ENCODE data around the gene ATP5PD. TPM values are rescaled to one million over a fixed set of nuclear protein-coding genes. Genes with fewer than 3 reads are reported as not detected.
A peak's percentile ranks its signal among the peaks of the same experiment; 100 is the strongest.

Gene ATP5PD
- total and polyA plus RNA-seq, 2 of the 13 experiments (the other 11 are each of a cell fraction or from before 2014, with no cell fraction given), result 158 to 428 TPM

DNA sequence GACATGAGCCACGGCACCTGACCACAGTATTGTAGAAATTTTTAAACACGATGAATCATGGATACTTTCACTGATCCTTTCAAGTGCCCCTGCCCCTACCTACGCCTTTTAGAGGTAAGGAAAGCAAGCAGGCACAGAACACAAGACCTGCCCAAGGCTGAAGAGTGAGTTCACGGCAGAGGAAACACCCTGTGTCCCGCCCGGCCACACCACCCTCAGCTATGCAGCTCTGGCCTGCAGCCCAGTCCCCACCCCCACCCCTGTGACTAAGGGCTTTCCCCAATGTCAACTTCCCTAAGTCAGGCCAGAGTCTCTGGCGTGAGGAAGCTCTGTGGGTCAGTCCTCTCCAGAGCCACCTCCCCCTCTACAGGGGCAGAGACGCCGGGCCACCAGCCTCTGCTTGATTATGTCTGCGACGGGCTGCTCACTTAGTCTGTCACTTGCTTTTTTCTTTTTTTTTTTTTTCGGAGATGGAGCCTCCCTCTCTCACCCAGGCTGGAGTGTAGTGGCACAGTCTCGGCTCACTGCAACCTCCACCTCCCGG is 49.4 kb upstream of the ATP5PD start (continued):
- TF ChIP-seq, protein P1, sequence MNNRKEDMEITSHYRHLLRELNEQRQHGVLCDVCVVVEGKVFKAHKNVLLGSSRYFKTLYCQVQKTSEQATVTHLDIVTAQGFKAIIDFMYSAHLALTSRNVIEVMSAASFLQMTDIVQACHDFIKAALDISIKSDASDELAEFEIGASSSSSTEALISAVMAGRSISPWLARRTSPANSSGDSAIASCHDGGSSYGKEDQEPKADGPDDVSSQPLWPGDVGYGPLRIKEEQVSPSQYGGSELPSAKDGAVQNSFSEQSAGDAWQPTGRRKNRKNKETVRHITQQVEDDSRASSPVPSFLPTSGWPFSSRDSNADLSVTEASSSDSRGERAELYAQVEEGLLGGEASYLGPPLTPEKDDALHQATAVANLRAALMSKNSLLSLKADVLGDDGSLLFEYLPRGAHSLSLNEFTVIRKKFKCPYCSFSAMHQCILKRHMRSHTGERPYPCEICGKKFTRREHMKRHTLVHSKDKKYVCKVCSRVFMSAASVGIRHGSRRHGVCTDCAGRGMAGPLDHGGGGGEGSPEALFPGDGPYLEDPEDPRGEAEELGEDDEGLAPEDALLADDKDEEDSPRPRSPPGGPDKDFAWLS (CRISPR knock-in tag; IDR thresholded peaks at IDR 0.05; ENCODE audit: borderline replicate concordance), result no peak
- TF ChIP-seq PHB2 (IDR thresholded peaks at IDR 0.05; ENCODE audit: partially characterized antibody), result no peak
- TF ChIP-seq GPN1 (CRISPR knock-in tag; IDR thresholded peaks at IDR 0.05; ENCODE audit: borderline replicate concordance), result no peak
- TF ChIP-seq PLRG1 (conservative IDR thresholded peaks at IDR 0.05), result no peak
- TF ChIP-seq ZNF33B (CRISPR knock-in tag; IDR thresholded peaks at IDR 0.05), result no peak
- TF ChIP-seq ZNF382 (CRISPR knock-in tag; IDR thresholded peaks at IDR 0.05; ENCODE audit: borderline replicate concordance), result no peak
- no peak for TF ChIP-seq ZXDC (CRISPR knock-in tag; IDR thresholded peaks at IDR 0.05)
- TF ChIP-seq GABPA (IDR thresholded peaks at IDR 0.05; ENCODE audit: low read depth, low read length), result no peak
- 0 out of 2 replicates have a peak, but pooled peaks have one; percentile 39 for TF ChIP-seq GABPA (CRISPR knock-in tag; IDR thresholded peaks at IDR 0.05; ENCODE audit: low read depth)
- TF ChIP-seq ZNF879 (CRISPR knock-in tag; IDR thresholded peaks at IDR 0.05), result no peak
- peak; percentile 95 for TF ChIP-seq MIER3 (CRISPR knock-in tag; IDR thresholded peaks at IDR 0.05; ENCODE audit: borderline replicate concordance)
- no peak for TF ChIP-seq ATRX (CRISPR knock-in tag; IDR thresholded peaks at IDR 0.05; ENCODE audit: borderline replicate concordance)
- peak; percentile 60; the same call in 1 of the 2 replicates for TF ChIP-seq ZMYM3 (CRISPR knock-in tag; IDR thresholded peaks at IDR 0.05)
- no peak for TF ChIP-seq JUN (CRISPR knock-in tag; IDR thresholded peaks at IDR 0.05)
- TF ChIP-seq GATA4 (IDR thresholded peaks at IDR 0.05; ENCODE audit: borderline replicate concordance, low read depth), result no peak
- TF ChIP-seq HMGXB4 (CRISPR knock-in tag; IDR thresholded peaks at IDR 0.05; ENCODE audit: borderline replicate concordance in 1 of 2, low read depth in 1 of 2), result peak in 1 of 2 experiments; percentile 53; a peak in 1 of 4 replicates
- TF ChIP-seq ZNF629 (CRISPR knock-in tag; conservative IDR thresholded peaks at IDR 0.05), result no peak
- TF ChIP-seq MED8 (CRISPR knock-in tag; IDR thresholded peaks at IDR 0.05; ENCODE audit: insufficient replicate concordance), result no peak
- TF ChIP-seq ESRRA (CRISPR knock-in tag; IDR thresholded peaks at IDR 0.05; ENCODE audit: low read depth), result no peak; the same call in 1 of the 2 replicates
- no peak for TF ChIP-seq IKZF4 (CRISPR knock-in tag; IDR thresholded peaks at IDR 0.05; ENCODE audit: borderline replicate concordance, low read depth, not compliant biosample characterization)
- TF ChIP-seq, protein P2, sequence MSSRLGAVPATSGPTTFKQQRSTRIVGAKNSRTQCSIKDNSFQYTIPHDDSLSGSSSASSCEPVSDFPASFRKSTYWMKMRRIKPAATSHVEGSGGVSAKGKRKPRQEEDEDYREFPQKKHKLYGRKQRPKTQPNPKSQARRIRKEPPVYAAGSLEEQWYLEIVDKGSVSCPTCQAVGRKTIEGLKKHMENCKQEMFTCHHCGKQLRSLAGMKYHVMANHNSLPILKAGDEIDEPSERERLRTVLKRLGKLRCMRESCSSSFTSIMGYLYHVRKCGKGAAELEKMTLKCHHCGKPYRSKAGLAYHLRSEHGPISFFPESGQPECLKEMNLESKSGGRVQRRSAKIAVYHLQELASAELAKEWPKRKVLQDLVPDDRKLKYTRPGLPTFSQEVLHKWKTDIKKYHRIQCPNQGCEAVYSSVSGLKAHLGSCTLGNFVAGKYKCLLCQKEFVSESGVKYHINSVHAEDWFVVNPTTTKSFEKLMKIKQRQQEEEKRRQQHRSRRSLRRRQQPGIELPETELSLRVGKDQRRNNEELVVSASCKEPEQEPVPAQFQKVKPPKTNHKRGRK (CRISPR knock-in tag; IDR thresholded peaks at IDR 0.05), result no peak
- no peak for TF ChIP-seq ZSCAN20 (CRISPR knock-in tag; IDR thresholded peaks at IDR 0.05; ENCODE audit: borderline replicate concordance)
- TF ChIP-seq NPAS2 (CRISPR knock-in tag; IDR thresholded peaks at IDR 0.05; ENCODE audit: borderline replicate concordance), result no peak
